Hepatic stellate cell (primary cell): ENCODE data around the gene MICU1.
A peak's percentile ranks its signal among the peaks of the same experiment; 100 is the strongest.
"Not testable (repeated sequence)": the region's sequence is repeated elsewhere in the genome, so short reads cannot be mapped to it uniquely, and the experiment has no call there.

Experiments used
- DNase-seq: peaks from one replicate; pipeline ENCODE4 v3.0.0; 2011; ENCODE audit warnings: low spot score

The MICU1 gene

GRCh38 chr10:72557362-72557761 is 68.5 kb downstream of the MICU1 start:
- peak; percentile 7 for DNase-seq

- DNase-seq, result peak; percentile 7
These were observed 73.0 kb downstream of the MICU1 start for GRCh38 chr10:72552857-72553256.

- no peak for DNase-seq
These were observed 75.6 kb downstream of the MICU1 start for GRCh38 chr10:72550239-72550638.

- no peak for DNase-seq
These were observed 80.3 kb downstream of the MICU1 start for GRCh38 chr10:72545546-72545945.

GRCh38 chr10:72543855-72544254 is 82.0 kb downstream of the MICU1 start:
- not testable (repeated sequence) for DNase-seq

GRCh38 chr10:72542396-72542815 is 83.5 kb downstream of the MICU1 start:
- no peak for DNase-seq

- no peak for DNase-seq
These were observed 84.5 kb downstream of the MICU1 start for GRCh38 chr10:72541337-72541736.

- no peak for DNase-seq
These were observed 85.6 kb downstream of the MICU1 start for GRCh38 chr10:72540193-72540807.

GRCh38 chr10:72539137-72539536 is 86.7 kb downstream of the MICU1 start:
- no peak for DNase-seq

GRCh38 chr10:72525689-72526088 is 100.2 kb downstream of the MICU1 start:
- DNase-seq, result no peak

- no peak for DNase-seq
These were observed 100.6 kb downstream of the MICU1 start for GRCh38 chr10:72525277-72525676.

GRCh38 chr10:72524489-72524888 is 101.4 kb downstream of the MICU1 start:
- no peak for DNase-seq

- DNase-seq, result no peak
These were observed 101.9 kb downstream of the MICU1 start for GRCh38 chr10:72523932-72524396.

GRCh38 chr10:72523062-72523461 is 102.8 kb downstream of the MICU1 start:
- DNase-seq, result no peak

- DNase-seq, result no peak
These were observed 108.6 kb downstream of the MICU1 start for GRCh38 chr10:72517244-72517643.

GRCh38 chr10:72515455-72515854 is 110.4 kb downstream of the MICU1 start:
- no peak for DNase-seq

- no peak for DNase-seq
These were observed 112.0 kb downstream of the MICU1 start for GRCh38 chr10:72513910-72514309.

- DNase-seq, result no peak
These were observed 114.4 kb downstream of the MICU1 start for GRCh38 chr10:72511459-72511858.

GRCh38 chr10:72509941-72510340 is 115.9 kb downstream of the MICU1 start:
- DNase-seq, result no peak

GRCh38 chr10:72509206-72509799 is 116.6 kb downstream of the MICU1 start:
- DNase-seq, result no peak

GRCh38 chr10:72508033-72508432 is 117.8 kb downstream of the MICU1 start:
- DNase-seq, result no peak

GRCh38 chr10:72506474-72506873 is 119.4 kb downstream of the MICU1 start:
- no peak for DNase-seq

- no peak for DNase-seq
These were observed 120.4 kb downstream of the MICU1 start for GRCh38 chr10:72505435-72505834.
